ENCODE data around the gene SSMEM1.
"Not testable (repeated sequence)": the region's sequence is repeated elsewhere in the genome, so short reads cannot be mapped to it uniquely, and the experiment has no call there.

SSMEM1 gene, protein sequence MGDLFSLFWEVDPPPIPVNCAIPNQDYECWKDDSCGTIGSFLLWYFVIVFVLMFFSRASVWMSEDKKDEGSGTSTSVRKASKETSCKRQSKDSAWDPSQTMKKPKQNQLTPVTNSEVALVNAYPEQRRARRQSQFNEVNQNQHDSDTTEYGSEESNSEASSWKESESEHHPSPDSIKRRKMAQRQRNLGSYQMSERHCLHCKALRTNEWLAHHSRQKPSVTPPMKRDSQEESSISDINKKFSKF

DNA sequence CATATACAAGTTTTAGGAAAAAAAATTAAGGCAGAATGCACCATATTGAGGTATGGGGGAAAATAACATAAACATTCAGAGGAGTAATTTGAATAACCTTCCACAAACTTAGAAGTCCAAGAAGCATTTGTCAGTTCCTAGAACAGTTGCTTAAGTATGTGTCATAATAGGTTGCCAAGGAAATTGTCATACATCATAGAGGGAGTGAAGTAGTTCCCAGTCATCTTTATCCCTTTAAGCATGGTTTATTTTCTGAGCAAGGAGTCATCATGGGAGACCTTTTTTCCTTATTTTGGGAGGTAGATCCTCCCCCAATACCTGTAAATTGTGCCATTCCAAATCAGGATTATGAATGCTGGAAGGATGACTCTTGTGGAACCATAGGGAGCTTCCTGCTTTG, at the start of gene SSMEM1:
TSS of gene SSMEM1 (plus strand) at position 219 of the 400 bp plus-strand sequence. CDS start at position 270, 51 bp downstream.
- no peak for DNase-seq
- intact Hi-C loops (cut with DNase I): no loop called here

DNA sequence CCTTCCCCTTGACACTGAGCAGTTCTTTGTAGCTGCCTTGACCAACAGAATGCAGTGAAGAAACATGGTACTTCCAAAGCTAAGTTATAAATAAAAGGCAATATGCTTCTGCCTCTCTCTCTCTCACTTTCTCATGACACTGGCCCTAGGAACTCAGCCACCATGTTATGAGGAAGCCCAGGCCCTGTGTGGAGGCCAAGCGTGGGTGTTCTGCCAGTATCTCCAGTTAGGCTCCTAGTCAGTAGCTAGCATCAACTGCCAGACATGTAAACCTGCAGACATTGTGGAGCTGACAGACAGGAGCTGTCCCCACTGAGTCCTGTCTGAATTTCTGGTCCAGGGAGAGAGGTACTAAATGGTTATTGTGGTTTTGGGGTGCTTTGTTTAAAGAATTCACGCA, 47.6 kb upstream of the SSMEM1 start:
- no peak for DNase-seq
- intact Hi-C loops (cut with DNase I): no loop called here

DNA sequence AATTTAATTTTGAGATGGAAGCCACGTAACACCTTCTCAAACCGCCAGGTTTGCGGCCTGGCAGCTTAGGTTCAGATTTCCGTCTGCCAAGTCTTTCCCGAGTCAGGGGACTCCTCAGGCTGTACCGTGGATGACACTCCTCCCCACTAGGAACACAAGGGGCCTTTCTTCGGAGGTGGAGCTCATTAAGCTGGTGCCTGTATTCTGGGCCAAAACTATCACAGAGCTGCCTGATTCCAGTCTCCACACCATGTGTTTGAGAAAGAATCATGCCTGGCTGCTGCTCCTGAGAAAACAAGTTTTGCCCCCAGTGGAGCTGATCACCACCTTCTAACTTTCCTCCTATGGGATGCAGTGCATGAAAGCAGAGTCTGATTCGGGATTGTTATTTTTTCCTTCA, 47.2 kb upstream of the SSMEM1 start:
- intact Hi-C loops (cut with DNase I): no loop called here
- DNase-seq: no peak

DNA sequence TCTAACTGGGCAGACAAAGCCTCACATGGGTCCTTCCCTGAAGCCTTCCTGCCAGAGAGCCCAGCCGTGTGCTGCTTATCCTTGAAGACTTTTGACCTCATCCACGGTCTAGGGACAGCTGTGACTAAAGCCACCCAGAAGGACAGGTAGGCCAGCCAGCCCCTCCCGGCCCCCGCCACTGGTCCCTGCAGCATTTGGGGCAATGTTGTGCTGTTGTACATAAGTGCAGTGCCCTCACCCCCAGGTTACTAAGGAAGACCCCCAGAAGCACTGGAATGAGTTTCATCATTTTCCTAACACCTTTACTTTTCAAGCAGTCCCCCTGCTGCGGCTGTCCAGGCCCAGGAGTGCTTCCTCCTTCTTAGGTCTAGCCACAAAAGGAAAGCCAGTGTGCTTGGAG, 45.5 kb upstream of the SSMEM1 start:
- no peak for DNase-seq
- intact Hi-C loops (cut with DNase I): no loop called here

DNA sequence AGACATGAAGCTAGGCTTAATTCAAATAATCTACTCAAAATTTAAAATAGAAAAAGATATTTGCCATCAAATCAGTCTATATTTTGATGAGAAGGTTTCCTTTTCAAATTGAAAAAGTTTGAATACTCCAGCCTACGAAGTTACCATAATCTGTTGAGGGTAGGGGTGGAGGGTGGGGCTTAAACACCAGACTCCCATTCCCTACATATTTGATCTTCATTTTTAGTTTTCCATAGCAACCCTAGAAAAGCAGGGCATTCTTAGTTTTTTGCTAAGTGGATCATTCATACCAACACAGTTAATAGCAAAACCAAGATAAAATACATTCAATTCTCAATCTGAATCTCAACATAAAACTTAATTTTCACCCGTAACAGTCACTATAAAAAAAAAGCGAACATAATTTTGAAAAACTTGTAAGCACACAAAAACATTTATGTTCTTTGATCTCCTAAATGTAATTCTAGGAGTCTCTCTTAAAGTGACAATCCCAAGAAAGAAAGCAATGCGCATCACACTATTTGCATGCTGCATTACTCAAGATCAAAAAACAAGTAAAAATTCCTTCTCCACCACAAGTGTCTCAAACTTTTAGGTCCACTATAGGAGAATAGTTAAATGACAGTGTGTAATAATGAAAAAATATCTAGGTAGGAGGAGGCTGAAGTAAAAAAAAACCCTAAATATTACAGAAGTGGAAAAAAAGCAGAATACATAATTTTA, 33.3 kb upstream of the SSMEM1 start:
- intact Hi-C loops (cut with DNase I): no loop called here
- no peak for DNase-seq

DNA sequence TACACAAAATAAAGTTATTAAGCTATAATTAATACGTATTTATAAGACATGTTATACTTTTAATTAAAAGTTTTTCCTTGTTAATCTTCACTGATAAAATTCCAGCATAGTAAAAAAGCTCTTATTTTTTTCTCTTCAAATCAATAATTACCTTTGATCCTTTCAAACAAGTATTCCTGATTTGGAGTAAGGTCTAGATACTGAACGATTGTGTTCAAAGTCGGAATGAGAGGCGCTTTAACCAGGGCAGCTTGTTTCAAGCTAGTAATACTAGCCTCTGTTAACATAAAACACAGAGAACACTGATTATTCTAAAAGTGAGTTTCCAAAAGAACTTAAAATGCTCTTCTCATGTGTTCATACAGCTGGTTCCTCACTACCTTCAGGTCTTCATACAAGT, 29.4 kb upstream of the SSMEM1 start:
- DNase-seq: no peak
- intact Hi-C loops (cut with DNase I): no loop called here

DNA sequence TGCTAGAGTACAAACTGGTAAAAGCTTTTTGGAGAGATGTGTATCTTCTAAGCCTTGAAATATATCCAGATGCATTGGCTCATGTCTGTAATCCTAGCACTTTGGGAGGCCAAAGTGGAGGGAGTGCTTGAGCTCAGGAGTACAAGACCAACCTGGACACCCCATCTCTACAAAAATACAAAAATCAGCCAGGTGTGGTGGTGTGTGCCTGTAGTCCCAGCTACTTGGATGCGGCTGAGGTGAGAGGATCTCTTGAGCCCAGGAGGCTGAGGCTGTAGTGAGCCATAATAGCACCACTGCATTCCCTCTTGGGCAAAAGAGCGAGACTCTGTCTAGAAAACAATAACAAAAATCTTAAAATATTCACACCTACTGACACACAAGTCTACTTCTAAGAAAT, 28.0 kb upstream of the SSMEM1 start:
- no peak for DNase-seq
- intact Hi-C loops (cut with DNase I): no loop called here

DNA sequence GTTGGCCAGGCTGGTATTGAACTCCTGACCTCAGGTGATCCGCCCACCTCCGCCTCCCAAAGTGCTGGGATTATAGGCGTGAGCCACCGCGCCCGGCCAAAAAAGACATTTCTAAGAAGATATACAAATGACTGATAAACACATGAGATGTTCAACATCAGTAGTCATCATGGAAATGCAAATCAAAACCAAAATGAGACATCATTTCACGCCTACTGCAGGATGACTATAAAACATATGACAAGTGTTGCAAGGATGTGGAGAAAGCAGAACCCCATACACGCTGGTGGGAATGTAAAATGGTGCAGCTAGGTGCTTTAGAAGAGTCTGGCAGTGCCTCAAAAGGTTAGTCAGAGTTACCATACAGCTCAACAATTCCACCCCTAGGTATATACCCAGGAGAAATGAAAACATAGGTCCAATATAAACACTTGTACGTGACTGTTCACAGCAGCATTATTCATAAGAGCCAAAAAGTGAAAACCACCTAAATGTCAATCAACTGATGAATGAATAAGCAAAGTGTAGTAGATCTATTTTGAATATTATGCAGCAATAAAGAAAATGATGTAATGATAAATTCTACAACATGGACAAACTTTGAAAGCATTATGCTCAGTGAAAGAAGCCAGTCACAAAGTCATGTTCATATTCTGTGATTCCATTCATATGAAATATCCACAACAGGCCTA, 26.9 kb upstream of the SSMEM1 start:
- intact Hi-C loops (cut with DNase I): no loop called here
- peak in 8 of 42 donors; percentile 15 to 49 (median 33) for DNase-seq

DNA sequence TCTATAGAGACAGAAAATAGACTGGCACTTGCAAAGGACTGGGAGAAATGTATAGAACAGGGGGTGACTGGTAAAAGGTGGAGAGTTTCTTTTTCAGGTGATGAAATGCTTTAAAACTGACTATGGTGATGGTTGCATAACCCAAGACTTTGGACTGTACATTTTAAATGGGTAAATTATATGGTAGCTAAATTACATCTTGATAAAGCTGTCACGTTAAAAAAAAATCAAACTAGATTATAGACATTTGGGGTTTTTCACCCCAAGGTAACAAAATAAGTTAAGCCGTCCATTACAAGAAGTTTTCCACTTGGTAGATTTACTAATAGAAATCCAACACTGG, 26.4 kb upstream of the SSMEM1 start:
- intact Hi-C loops (cut with DNase I): no loop called here
- no peak for DNase-seq

DNA sequence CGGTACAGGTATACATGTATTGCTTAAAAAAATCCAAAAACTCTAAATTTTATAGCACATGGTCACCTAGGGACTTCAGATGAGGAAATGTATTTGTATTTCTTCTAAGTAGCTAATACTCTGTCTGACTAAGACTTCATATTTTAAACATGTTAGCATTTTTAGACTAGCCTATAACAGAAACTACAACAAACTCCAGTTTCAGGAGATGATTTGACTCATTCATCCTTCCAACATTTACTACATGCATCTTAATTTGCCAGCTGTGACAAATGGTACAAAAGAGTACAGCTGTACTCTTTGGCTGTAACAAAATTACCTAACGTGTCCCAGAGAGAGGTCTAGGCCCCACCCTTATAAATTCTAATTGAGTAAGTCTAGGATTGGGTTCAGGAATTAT, 24.7 kb upstream of the SSMEM1 start:
- no peak for DNase-seq
- intact Hi-C loops (cut with DNase I): no loop called here

DNA sequence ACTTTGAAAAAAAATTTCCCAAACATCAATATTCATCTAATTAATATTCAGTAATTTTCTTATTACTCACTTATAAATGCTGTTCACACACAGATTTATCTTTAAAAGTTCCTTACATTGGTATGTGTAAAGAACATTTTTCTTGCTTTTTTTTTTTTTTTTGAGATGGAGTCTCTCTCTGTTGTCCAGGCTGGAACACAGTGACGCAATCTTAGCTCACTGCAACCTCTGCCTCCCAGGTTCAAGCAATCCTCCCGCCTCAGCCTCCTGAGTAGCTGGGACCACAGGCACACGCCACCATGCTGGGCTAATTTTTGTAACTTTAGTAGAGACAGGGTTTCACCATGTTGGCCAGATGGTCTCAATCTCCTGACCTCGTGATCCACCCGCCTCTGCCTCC, 23.3 kb upstream of the SSMEM1 start:
- intact Hi-C loops (cut with DNase I); DNase-seq: not testable (repeated sequence)

DNA sequence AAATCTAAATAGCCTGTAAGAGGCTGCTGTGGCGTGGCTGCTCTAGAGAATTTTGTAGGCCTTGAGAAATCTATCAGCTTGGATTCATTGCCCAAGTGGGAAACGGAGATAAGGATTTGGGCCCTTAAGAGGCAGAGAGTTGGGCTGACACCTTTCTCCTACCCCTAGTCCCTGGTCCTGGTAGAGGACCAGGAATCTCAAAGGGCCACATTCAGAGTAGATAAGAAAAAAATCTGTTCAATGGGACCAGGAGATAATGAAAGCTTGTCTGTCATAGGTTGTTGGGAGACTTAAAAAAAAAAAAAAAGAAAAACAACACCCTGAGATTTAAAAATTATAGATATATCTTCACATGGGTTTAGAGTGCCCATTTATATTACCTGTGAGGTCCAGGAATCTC, 20.3 kb upstream of the SSMEM1 start:
- no peak for DNase-seq
- intact Hi-C loops (cut with DNase I): no loop called here

DNA sequence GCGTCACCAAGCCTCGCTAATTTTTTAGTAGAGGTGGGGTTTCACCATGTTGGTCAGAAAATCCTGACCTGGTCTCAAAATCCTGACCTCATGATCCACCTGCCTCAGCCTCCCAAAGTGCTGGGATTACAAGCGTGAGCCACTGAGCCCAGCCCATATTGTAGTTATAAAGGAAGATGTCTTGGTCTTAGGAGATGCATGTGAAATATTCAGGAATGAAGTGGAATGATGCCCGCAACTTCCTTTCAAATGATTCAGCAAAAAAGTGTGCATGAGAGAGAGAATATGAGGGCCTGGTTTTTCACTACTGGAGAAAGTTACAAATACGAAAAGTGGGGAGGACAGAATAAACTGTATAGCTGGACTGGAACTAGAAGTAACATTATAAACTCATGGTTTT, 18.3 kb upstream of the SSMEM1 start:
- intact Hi-C loops (cut with DNase I): no loop called here
- no peak for DNase-seq

DNA sequence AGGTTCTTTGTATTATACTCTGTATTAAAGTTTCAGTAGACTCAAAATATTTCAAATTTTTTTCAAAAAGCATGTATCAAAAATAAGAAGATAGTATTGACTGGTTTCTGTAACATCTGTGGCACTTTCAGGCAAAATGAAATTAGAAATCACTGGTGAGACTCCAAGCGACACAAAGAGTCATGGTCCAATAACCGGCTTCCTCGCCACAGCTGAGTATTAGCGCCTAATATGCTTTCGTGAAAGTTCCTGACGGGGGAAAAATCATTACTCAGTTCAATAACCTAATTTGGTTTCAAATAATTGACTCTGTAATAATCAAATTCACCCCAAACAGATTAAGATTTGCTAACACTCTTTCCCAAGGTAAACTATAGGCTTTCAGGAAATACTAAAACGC, 15.9 kb upstream of the SSMEM1 start:
- intact Hi-C loops (cut with DNase I): no loop called here

DNA sequence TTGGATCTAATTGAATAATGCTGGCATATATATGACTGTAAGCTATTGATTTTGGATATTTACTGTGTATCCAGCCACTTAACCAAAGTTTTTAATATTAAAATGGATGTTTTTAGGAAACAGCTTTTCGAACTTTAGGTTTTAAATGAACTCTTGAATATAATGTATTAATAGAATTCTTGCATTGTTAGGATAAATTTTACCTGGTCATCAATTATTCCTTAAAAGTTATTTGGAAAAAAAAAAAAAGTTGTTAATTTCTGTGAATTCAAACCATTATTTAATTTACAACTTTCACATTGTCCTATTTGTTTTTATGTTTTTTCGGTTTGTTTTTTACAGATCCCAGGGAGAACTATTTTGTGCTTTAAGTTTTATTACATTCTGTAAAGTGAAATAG, 12.3 kb upstream of the SSMEM1 start:
- intact Hi-C loops (cut with DNase I): no loop called here
- no peak for DNase-seq

More for the DNA sequence above, 15.9 kb upstream of the SSMEM1 start:
- no peak for DNase-seq

DNA sequence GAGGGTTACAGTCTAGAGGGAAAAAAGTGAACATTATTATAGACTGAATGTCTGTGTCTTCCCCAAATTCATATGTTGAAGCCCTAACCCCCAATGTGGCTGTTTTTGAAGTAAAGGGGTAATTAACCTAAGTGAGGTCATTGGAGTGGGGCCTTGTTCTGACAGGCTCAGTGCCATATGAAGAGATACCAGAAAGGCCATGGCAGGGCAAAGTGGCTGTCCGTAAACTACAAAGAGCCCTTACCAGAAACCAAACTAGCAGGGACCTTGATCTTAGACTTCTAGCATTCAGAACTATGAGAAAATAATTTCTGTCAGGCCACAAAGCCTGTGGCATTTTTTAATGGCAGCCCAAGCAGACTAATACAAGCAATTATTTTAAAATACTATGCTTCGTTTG, 11.2 kb upstream of the SSMEM1 start:
- intact Hi-C loops (cut with DNase I): no loop called here
- no peak for DNase-seq

DNA sequence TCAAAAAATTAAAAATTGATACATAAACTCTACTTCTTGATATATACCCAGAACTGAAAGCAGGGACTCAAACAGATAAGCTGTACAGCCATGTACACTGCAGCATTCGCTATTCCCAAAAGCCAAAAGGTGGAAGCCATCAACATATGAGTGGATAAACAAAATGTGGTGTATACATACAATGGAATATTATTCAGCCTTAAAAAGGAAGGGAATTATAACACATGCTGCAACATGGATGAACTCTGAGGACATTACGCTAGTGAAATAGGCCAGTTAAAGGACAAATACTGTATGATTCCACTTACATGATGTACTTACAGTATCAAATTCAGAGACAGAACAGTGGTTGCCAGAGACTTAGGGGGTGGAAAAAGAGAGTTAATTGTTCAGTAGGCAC, 10.6 kb upstream of the SSMEM1 start:
- intact Hi-C loops (cut with DNase I): no loop called here
- peak in 1 of 42 donors; percentile 8 for DNase-seq

DNA sequence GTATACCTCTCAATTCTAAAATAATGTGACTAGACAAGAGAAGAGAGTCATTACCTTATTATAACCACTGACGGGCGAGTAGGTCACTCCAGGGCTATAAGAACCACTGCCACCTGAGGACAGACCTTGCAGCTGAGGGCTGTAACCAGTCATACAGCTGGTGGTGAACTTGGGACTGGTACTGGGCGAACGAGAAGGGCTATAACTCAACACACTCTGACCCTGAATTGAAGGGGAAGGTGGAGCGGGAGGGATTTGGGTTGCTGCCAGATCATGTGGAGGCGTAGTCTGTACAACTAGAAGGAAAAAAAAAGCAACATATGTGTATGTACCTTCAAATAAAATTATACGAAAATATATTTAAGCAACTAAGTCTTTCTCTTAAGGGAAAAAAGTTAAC, 5.9 kb upstream of the SSMEM1 start:
- no peak for DNase-seq
- intact Hi-C loops (cut with DNase I): no loop called here

DNA sequence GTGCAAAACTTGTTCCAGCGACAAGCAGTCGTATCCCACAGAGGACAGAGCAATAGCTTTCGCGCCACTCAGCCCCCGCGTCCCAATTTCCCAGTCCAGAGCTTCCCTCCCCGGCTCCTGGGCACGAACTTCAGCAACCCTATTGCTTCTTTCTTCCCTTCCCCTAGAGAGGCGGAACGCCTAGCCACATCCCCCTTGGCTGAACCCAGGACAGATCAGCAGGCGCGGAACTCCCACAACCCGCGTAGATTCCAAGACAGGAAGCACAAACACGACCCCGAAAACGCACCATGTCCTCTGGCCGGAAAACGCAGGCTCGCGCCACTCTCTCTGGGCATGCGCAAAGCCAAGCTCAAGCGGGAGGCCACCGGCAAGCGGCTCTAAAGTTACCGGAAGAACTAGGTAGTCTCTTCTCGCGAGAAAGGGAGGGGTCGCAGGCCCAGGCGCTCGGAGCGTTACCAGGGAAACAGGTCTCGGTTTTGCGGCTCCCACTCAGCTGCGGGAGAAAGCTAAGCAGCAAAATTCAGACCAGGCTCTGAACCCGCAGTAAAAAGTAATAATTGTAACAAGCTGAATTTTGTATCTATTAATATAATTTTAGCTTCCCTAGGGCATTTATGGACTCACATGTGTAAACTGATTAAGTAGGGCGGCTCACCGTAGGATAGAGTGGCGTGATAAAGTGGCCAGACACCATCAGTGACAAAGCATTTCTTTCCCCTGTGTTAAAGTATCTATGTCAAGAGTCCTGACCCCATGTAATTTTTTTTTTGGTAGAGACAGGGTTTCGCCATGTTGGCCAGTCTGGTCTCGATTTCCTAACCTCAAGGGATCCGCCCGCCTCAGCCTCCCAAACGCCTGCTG, 2.3 kb upstream of the SSMEM1 start, which contains the start of gene TMEM209:
TSS of gene TMEM209 (minus strand) at position 323 of the 864 bp plus-strand sequence. CDS start at position 292, 31 bp downstream.
- peak; percentile 91 to 98 (median 95) for DNase-seq
- intact Hi-C loops (cut with DNase I): no loop called here

DNA sequence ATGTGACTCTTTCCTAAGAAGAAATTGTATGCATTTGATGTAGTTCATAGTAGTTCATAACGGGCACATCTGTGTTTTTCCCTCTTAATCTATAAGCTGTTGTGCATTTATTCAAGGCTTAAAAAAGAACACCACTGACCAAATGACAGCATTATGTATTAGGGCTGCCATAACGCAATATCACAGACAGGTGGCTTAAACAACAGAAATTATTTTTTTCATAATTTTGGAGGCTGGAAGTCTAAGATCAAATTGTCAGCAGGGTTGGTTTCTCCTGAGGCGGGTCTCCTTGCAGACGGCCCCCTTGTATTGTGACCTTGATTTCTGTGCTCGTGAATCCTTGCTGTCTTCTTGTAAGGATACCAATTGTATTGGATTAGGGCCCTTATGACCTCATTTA, 627 bp upstream of the SSMEM1 start:
- DNase-seq: no peak
- intact Hi-C loops (cut with DNase I): no loop called here
